Sigmoid colon (tissue), 7 donors: Measurements from ENCODE around the gene METRNL. TPM values are rescaled to one million over a fixed set of nuclear protein-coding genes. Genes with fewer than 3 reads are reported as not detected.
A peak's percentile ranks its signal among the peaks of the same experiment; 100 is the strongest.

ENCODE experiments used
- DNase-seq: peaks from one replicate; pipeline ENCODE4 v3.0.0-alpha.2; 2019
- H3K27ac ChIP-seq, 4 donors: fragments of 200-600 bp; sonication (generic); one replicate each; pipeline ENCODE4 v1.5.1; 2016 to 2019; ENCODE audit warnings: mild to moderate bottlenecking in 1 of 4
- H3K27me3 ChIP-seq, 3 donors: fragments of 200-600 bp; sonication (generic); one replicate each; pipeline ENCODE4 v1.5.1; 2019; ENCODE audit warnings: mild to moderate bottlenecking in 1 of 3
- H3K36me3 ChIP-seq, 4 donors: fragments of 200-600 bp; sonication (generic); one replicate each; pipeline ENCODE4 v1.5.1; 2016 to 2019
- H3K4me1 ChIP-seq, 4 donors: fragments of 200-600 bp; sonication (generic); one replicate each; pipeline ENCODE4 v1.5.1; 2017 to 2019
- H3K4me3 ChIP-seq, 4 donors: fragments of 200-600 bp; sonication (generic); one replicate each; pipeline ENCODE4 v1.5.1; 2017 to 2019; ENCODE audit warnings: mild to moderate bottlenecking in 2 of 4, moderate library complexity in 1 of 4
- H3K9me3 ChIP-seq, 4 donors: fragments of 200-600 bp in 3 of 4; sonication (generic) in 3 of 4; one replicate each; pipeline versions ENCODE4 v1.5.1 to v1.6.1; 2013 to 2019
- EP300 ChIP-seq, 4 donors: sonication (generic); formaldehyde crosslinking; IDR thresholded peaks; one replicate each; pipeline ENCODE4 v1.6.1; 2017; ENCODE audit warnings: antibody characterized with exemption in 4 of 4
- POLR2A ChIP-seq, 2 donors: fragments of 450-650 bp; IDR thresholded peaks; one replicate each; pipeline ENCODE4 v1.6.1; 2016; ENCODE audit warnings: antibody characterized with exemption in 2 of 2, mild to moderate bottlenecking in 2 of 2, moderate library complexity in 2 of 2
- POLR2AphosphoS5 ChIP-seq, 4 donors: sonication (generic); formaldehyde crosslinking; IDR thresholded peaks; one replicate each; pipeline ENCODE4 v1.6.1; 2017; ENCODE audit warnings: antibody characterized with exemption in 4 of 4
- WGBS, 2 donors: extraction: QIAGEN DNeasy Blood & Tissue Kit; methylation state at CpG; one replicate each; pipeline ENCODE4 v1.1.7; 2013; 5-methylcytosine and 5-hydroxymethylcytosine counted together
- intact Hi-C: fragments of 100-400 bp; cut with DNase I; formaldehyde crosslinking; loops from one replicate; pipeline ENCODE4 v1.15.1; 2023
- polyA plus RNA-seq, 3 donors: library from polyadenylated mRNA; stranded (reverse); fragments of 200-250 nt; gene quantifications; one replicate each; pipeline ENCODE4 v1.2.3, GENCODE V29; 2013
- total RNA-seq, 4 donors: library from RNA; depleted of rRNA; stranded (reverse); fragments of >200 nt; gene quantifications; one replicate each; pipeline ENCODE4 v1.1.0, GENCODE V29; 2016
- TF ChIP-seq, protein P1 (sequence below), 4 experiments: fragments of 450-650 bp in 3 of 4; fragments of 200-600 bp in 1 of 4; IDR thresholded peaks; one replicate each; pipeline ENCODE4 v1.5.1; 2016 to 2019; ENCODE audit warnings: antibody characterized with exemption in 4 of 4, mild to moderate bottlenecking in 3 of 4, moderate library complexity in 2 of 4
- donor health status: healthy with polysubstance abuse.
- donor health status: Bipolar disorder and iron deficiency.
- donor health status: healthy.

Gene METRNL
- total and polyA plus RNA-seq, 7 donors = 26.8 to 116 (median 53.6) TPM

DNA sequence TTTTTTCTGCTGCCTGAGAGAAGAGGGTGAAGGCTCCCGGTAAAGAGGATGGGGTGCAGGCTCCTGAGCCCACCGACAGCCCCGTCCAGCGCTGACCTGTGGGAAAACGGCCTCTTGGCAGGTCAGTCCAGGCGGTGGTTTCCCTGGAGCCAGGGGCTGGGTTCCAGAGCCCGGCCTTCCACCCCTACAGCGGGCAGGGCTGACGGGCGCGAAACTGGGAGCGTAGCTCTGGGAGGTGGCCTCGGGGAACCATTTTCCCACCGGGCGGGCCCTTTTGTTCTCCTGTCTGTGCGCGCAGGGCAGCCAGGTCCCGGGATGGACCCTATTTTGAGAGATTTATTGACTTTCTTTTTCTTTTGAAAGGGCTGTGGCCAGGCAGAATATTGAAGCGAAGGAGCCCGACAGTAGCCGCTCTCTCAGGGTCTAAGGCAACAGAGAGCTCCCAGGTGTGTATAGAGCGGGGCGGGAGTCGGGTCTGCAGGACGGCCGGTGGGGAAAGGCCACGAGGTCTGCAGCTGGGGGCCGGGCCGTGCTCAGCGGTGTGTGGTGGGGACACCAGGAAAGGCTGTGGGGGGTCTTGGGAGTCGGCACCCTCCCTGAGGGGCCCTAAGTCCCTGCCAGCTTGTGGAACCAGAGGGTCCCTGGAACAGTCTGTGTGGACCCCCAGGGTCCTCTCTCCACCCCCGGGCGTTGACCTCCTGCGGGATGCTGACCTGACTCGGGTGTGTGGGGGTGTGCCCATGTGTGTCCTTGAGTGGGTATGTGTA is 32.3 kb downstream of the METRNL start:
- 65 to 87% methylated on average over 35 of the region's 35 CpGs for WGBS, 2 donors
- no peak overlapping the region for H3K4me3 ChIP-seq
- peaks cover 0 to 22% (median 18%) of the 10 kb centered on the region in 4 donors for H3K4me1 ChIP-seq
- H3K27me3 ChIP-seq = no peaks in the 10 kb centered on the region
- intact Hi-C loops = no loop called here
- peak; percentile 63 for DNase-seq
- no peak for TF ChIP-seq EP300 (IDR thresholded peaks at IDR 0.05)
- no peak for TF ChIP-seq POLR2A (IDR thresholded peaks at IDR 0.05)
- TF ChIP-seq POLR2AphosphoS5 (IDR thresholded peaks at IDR 0.05) = no peak
- TF ChIP-seq, protein P1, sequence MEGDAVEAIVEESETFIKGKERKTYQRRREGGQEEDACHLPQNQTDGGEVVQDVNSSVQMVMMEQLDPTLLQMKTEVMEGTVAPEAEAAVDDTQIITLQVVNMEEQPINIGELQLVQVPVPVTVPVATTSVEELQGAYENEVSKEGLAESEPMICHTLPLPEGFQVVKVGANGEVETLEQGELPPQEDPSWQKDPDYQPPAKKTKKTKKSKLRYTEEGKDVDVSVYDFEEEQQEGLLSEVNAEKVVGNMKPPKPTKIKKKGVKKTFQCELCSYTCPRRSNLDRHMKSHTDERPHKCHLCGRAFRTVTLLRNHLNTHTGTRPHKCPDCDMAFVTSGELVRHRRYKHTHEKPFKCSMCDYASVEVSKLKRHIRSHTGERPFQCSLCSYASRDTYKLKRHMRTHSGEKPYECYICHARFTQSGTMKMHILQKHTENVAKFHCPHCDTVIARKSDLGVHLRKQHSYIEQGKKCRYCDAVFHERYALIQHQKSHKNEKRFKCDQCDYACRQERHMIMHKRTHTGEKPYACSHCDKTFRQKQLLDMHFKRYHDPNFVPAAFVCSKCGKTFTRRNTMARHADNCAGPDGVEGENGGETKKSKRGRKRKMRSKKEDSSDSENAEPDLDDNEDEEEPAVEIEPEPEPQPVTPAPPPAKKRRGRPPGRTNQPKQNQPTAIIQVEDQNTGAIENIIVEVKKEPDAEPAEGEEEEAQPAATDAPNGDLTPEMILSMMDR (IDR thresholded peaks at IDR 0.05) = no peak
- H3K36me3 ChIP-seq = no peaks in the 10 kb centered on the region
- peak overlapping the region; percentile 67 to 87 (median 73) for H3K27ac ChIP-seq
- no peaks in the 10 kb centered on the region for H3K9me3 ChIP-seq

DNA sequence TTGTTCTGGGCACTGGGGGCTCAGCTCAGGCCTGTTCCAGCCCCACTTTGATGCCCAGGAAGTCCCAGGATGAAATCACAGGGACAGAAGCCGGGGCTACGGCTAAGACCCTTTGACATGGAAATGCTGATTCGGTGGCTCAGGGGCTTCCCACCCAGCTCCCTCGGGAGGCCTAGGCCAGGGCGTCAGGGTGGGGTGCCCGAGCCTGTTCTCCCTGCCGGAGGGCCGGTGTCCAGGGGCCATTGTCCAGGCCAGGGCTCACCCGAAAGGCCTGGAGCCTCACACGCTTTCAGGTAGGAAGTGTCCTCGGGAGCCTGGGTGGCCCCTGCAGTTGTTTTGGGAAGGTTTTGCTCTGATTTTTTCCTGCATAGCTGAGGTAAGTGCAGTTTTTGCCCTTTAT is 34.0 kb downstream of the METRNL start:
- H3K36me3 ChIP-seq = no peaks in the 10 kb centered on the region
- WGBS, 2 donors = 93 to 95% methylated on average over 11 of the region's 11 CpGs
- DNase-seq = no peak
- H3K27ac ChIP-seq = no peak overlapping the region
- TF ChIP-seq EP300 (IDR thresholded peaks at IDR 0.05) (no peak), POLR2AphosphoS5 (IDR thresholded peaks at IDR 0.05) (no peak), POLR2A (IDR thresholded peaks at IDR 0.05) (no peak)
- TF ChIP-seq, protein P1 (IDR thresholded peaks at IDR 0.05) = no peak
- intact Hi-C loops = no loop called here
- no peaks in the 10 kb centered on the region for H3K27me3 ChIP-seq
- no peaks in the 10 kb centered on the region for H3K9me3 ChIP-seq
- H3K4me3 ChIP-seq = no peak overlapping the region
- H3K4me1 ChIP-seq = peaks cover 0 to 22% (median 18%) of the 10 kb centered on the region in 4 donors

DNA sequence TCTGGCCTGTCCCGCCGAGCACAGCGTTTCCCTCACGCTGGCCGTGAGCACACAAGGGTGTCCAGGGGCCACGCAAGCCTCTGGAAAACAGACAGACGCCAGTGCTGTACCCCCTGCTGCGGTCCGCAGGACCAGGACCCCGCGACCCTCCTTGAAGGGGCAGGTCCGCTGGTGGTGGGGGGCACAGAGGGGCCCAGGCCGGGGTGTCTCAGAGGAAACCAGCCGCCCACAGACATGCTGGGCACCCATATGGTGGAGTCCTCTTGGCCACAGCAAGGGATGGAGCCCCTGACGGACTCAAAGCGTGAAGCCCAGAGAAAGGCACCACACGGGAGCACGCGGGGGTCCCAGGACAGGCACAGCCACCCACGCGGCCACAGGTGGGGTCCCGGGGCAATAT is 34.4 kb downstream of the METRNL start:
- WGBS, 2 donors = 93 to 96% methylated on average over 22 of the region's 22 CpGs
- Histone ChIP-seq H3K4me1 (peaks cover 0 to 22% (median 18%) of the 10 kb centered on the region in 4 donors), H3K9me3 (no peaks in the 10 kb centered on the region), H3K27ac (no peak overlapping the region), H3K27me3 (no peaks in the 10 kb centered on the region), H3K4me3 (no peak overlapping the region), H3K36me3 (no peaks in the 10 kb centered on the region)
- DNase-seq = peak; percentile 63
- TF ChIP-seq, protein P1 (IDR thresholded peaks at IDR 0.05) = no peak
- TF ChIP-seq POLR2A (IDR thresholded peaks at IDR 0.05) = no peak
- no peak for TF ChIP-seq POLR2AphosphoS5 (IDR thresholded peaks at IDR 0.05)
- TF ChIP-seq EP300 (IDR thresholded peaks at IDR 0.05) = no peak
- intact Hi-C loops = no loop called here

DNA sequence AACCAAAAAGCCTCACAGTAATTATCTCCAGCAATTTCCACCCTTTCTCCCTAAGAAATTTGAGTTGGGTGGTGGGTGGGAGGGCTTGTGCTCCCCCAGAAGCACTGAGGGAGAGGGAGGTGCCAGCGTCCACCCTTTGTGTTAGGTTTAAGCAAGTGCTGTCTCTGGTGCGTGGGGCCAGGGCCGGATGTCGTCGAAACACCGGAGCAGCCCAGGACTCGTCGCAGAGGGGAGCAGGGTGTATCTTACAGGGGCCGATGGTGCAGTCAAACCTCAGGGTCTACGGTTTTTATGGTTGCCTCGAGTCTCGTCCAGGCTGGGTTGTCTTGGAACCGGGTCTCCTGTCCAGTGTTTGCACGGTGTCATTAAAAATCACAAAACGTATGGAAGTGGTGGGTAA is 35.3 kb downstream of the METRNL start:
- no peaks in the 10 kb centered on the region for H3K27me3 ChIP-seq
- no peaks in the 10 kb centered on the region for H3K9me3 ChIP-seq
- DNase-seq = no peak
- TF ChIP-seq, protein P1 (IDR thresholded peaks at IDR 0.05) = no peak
- TF ChIP-seq POLR2AphosphoS5 (IDR thresholded peaks at IDR 0.05) = no peak
- no peak for TF ChIP-seq EP300 (IDR thresholded peaks at IDR 0.05)
- WGBS, 2 donors = 88 to 93% methylated on average over 15 of the region's 15 CpGs
- intact Hi-C loops = no loop called here
- peaks cover 0 to 15% (median 12%) of the 10 kb centered on the region in 4 donors for H3K4me1 ChIP-seq
- H3K36me3 ChIP-seq = no peaks in the 10 kb centered on the region
- no peak overlapping the region for H3K27ac ChIP-seq
- H3K4me3 ChIP-seq = no peak overlapping the region
